Fibroblast of peridontal ligament (primary cell): ENCODE data around the gene ZNF341.
"Not testable (repeated sequence)": the region's sequence is repeated elsewhere in the genome, so short reads cannot be mapped to it uniquely, and the experiment has no call there.

Experiments used
- DNase-seq: peaks from one replicate; pipeline ENCODE4 v3.0.0-alpha.2; 2010; ENCODE audit errors: extremely low read depth

Gene ZNF341

DNA sequence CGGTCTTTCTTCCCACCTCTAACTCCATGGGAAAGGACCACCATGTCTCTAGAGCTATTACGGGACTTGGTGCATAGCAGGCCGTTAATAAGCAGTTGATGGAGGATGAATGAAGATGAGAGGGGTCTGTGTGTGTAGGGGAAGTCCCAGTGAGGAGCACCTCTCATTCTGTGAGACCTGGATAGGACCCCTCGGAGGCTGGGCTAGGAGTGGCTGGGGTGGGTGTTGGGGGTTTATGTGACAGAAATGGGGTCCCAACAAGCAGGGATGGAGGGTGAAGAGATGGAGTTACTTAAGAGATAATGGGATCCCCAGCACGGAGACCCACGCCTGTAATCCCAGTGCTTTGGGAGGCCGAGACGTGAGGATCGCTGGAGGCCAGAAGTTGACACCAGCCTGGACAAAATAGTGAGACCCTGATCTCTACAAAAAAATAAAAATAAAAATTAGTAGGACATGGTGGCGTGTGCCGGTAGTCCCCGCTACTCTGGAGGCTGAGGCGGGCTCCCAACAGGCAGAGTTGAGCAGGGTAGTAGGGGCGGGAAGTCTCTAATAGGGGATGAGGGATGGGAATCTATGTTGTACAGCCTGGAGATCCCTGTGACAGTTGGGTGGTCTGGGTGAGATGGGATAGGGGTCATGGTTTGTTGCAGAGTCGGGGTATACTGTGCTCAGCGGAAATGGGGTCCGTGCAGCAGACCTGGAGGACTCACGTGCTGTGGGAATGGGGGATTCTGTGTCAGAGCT is 677 bp upstream of the ZNF341 start:
- no peak for DNase-seq

GRCh38 chr20:33732166-33732970 is 572 bp downstream of the ZNF341 start:
- DNase-seq, result peak; percentile 73

- DNase-seq, result peak; percentile 84
Measured at GRCh38 chr20:33733654-33734576, 2.1 kb downstream of the ZNF341 start.

DNA sequence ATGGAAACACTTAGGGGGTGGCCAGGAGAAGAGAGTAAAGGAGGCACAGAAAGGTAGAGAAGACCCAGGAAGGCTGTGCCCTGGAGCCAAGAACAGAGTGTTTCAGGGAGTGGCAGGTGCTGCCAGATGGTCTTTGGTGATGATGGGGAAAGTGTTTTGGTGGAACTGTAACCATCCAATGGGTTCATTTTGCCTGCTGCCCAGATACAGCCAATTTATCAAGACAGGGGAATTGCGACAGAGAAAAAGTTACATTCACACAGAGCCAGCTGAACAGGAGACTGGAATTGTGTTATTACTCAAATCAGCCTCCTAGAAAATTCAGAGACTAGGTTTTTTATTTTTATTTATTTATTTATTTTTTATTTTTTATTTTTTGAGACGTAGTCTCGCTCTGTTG is 5.2 kb downstream of the ZNF341 start:
- DNase-seq, result no peak

DNA sequence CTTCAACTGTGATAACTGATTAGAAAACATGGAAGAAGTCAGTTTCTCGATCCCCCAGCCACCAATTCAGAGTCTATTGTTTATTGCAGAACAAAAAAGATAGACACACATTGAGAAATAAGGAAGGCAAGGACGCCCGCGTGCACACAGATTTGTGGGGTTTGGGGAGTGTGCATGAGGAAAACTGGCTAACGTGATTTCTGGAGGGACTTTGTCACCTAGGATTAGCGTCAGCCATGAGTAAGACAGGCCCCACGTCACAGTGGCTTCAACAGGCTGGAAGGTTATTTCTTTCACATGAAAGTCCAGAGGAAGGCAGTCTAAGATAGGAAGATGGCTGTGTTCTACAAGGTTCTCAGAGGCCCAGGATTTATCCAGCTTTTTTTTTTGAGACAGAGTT is 7.7 kb downstream of the ZNF341 start:
- DNase-seq, result no peak

- no peak for DNase-seq
Measured at GRCh38 chr20:33740189-33740588, 8.4 kb downstream of the ZNF341 start.

- no peak for DNase-seq
Measured at GRCh38 chr20:33744181-33744580, 12.4 kb downstream of the ZNF341 start.

DNA sequence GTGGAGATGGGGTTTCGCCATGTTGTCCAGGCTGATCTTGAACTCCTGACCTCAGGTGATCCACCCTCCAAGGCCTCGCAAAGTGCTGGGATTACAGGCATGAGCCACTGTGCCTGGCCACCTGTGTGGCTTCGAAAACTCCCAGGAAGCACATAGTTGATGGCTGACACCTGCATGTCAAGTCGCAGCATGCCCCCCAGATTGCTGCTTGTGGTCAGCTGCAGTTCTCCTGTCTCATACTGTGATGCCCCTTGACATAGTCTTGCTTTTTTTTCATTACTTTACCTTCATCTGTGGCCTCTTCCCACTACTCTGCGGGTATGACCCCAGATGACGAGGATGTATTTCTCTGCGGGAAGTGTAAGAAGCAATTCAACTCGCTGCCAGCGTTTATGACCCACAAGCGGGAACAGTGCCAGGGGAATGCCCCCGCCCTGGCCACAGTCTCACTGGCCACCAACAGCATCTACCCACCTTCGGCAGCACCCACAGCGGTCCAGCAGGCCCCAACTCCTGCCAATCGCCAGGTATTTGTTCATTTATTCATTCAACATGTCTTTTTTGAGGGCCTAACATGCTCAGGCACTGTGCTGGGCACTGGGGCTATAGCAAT is 13.1 kb downstream of the ZNF341 start:
- DNase-seq, result no peak

DNA sequence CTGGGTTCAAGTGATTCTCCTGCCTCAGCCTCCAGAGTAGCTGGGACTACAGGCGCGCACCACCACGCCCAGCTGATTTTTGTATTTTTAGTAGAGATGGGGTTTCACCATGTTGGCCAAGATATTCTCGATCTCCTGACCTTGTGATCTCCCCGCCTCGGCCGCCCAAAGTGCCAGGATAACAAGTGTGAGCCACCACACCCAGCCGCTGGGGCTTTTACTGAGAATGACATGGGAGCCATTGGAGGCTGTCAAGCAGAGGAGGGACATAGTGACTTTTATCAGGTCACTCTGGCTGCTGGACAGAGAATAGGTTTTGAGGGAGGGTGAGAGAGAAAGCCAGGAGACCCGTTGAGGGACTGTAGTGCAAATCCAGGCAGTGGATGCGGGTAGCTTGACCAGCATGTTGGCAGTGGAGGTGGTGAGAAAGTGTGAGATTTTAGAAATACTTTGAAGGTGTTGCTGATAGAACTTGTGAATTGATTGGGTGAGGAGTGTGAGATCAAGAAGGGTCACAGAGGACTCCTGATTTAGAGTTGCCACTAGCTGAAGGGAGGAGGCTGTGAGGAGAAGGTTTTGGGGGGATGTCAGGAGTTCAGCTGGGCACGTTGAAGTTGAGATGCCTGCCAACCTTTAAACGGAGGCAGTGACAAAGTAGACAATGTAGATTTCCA is 14.7 kb downstream of the ZNF341 start:
- no peak for DNase-seq

GRCh38 chr20:33751775-33752174 is 20.0 kb downstream of the ZNF341 start:
- DNase-seq, result no peak

DNA sequence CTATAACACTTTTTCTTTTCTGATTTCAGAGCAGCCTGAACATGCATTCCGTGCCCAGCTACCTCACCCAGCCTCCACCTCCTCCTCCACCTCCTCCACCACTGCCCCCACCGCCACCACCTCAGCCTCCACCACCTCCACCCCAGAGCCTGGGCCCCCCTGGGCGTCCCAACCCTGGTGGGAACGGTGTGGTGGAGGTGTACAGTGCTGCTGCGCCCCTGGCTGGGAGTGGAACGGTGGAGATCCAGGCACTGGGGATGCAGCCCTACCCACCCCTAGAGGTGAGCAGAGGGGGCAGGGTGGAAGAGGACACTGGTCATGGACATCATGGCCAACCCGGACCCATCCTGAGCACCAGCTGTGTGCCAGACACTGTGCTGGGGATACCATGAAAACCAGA is 21.3 kb downstream of the ZNF341 start:
- no peak for DNase-seq

DNA sequence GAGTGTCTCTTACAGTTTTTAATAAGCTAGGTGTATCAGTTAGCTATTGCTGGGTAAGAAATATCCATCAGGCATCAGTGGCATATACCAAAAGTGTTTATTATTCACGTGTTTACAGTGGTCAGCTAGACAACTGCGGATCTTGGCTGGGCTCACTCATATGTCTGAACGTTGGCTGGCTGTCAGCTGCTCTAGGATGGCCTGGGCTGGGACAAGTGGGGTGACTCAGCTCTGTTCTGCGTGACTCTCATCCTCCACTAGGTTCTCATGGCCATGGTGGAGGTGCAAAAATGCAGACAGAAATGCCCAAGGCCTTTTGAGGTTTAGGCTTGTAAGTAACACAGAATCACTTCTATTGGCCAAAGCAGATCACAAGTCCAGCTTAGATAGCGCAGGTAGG is 22.0 kb downstream of the ZNF341 start:
- peak; percentile 5 for DNase-seq

DNA sequence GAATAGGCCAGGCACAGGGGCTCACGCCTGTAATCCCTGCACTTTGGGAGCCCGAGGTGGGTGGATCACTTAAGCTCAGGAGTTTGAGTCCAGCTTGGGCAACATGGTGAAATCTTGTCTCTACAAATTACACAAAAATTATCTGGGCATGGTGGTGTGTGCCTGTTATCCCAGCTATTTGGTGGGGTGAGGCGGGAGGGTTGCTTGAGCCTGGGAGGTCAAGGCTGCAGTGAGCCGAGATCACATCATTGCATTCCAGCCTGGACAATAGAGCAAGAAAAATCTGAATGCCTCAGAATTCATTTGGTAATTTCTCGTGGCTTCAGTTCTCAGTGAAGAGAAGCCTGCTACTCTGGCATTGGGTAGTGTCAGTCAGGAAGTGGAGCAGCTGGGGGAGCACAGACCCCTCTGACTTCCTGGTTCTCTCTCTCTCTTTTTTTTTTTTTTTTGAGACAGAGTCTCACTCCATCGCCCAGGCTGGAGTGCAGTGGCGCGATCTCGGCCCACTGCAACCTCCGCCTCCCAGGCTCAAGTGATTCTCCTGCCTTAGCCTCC is 24.2 kb downstream of the ZNF341 start:
- DNase-seq, result not testable (repeated sequence)

DNA sequence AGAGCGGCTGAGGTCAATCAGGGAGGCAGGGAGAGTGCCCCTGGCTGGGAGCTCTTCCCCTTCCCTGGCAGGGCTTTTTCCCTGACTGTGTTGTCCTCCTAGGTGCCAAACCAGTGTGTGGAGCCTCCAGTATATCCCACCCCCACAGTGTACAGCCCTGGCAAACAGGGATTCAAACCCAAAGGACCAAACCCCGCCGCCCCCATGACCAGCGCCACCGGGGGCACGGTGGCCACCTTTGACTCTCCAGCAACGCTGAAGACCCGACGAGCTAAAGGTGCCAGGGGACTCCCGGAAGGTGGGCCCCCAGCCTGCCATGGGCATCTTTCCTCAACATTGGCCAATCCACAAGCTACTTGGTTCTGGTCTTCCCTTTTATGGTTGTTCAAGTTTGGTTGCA is 25.2 kb downstream of the ZNF341 start:
- DNase-seq, result no peak

GRCh38 chr20:33757458-33757857 is 25.7 kb downstream of the ZNF341 start:
- DNase-seq, result no peak

GRCh38 chr20:33761698-33762250 is 30.0 kb downstream of the ZNF341 start:
- no peak for DNase-seq

DNA sequence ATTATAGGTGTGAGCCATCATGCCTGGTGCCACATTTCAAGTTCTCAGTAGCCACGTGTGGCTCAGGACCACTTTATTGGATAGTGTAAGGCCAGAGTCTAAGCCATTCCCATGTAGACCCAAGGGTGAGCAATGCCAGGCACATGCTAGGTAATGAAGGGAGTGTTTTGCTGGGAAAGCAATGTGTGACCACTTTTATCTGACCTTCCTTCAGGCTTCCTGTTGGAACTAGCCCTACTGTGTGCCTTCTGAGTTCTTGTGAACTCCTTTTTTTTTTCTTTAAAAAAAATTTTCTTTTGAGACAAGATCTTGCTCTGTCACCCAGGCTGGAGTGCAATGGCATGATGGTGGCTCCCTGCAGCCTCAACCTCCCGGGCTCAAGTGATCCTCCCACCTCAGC is 33.3 kb downstream of the ZNF341 start:
- no peak for DNase-seq

- DNase-seq, result no peak
Measured at GRCh38 chr20:33765592-33765991, 33.8 kb downstream of the ZNF341 start.

- no peak for DNase-seq
Measured at GRCh38 chr20:33766686-33767085, 34.9 kb downstream of the ZNF341 start.

GRCh38 chr20:33767777-33768138 is 36.0 kb downstream of the ZNF341 start:
- DNase-seq, result no peak

DNA sequence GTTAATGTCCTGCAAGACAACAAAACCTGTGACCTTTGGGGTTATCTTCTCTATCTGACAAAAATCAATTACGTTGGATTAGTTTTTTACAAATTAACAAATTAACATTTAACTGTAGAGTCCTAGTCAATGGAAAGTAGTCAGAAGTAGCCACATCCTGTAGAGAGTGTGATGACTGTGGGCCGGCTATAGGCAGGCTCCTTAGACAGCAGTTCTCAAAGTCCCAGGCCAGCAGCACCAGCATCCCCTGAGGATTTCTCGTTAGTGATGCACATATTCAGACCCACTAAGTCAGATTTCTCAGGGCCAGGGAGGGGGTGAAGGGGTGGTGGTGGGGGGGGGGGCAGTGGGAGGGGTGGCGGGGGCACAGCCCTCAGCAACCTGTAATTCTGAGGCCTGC is 37.2 kb downstream of the ZNF341 start:
- no peak for DNase-seq
